CMK (cell line): Measurements from ENCODE around the gene PANK2.
"Not testable (repeated sequence)": the region's sequence is repeated elsewhere in the genome, so short reads cannot be mapped to it uniquely, and the experiment has no call there.

Source experiments
- DNase-seq: peaks from one replicate; pipeline ENCODE4 v3.0.0-alpha.2; 2010; ENCODE audit warnings: low read depth

PANK2 gene

DNA sequence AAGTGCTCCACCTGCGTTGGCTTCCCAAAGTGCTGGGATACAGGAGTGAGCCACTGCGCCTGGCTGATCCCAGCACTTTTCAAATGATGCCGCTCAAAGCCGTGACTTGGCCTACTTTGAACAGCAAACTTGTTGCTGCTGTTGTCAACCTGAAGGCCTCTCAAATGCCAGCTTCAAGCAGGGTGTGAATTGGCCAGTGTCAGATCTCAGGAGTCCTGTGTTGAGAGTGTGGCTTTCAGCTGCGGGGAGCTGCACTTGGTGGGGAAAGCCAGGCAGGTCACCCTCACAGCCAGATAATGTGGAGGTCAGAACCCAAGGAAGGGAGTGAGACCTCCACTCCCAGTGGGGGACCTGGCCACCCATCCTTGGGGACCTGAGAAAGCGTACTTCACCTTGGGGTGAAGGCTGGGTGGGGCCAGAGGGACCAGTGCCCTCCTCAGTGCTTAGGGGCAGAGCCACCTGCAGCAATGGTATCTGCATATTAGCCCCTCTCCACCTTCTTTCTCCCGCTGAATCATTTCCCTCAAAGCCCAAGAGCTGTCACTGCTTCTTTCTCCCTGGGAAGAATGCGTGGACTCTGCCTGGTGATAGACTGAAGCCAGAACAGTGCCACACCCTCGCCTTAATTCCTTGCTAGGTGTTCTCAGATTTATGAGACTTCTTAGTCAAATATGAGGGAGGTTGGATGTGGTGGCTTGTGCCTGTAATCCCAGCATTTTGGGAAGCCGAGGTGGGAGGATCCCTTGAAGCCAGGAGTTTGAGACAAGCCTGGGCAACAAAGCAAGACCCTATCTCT lies 19.1 kb upstream of the PANK2 start:
- no peak for DNase-seq

DNA sequence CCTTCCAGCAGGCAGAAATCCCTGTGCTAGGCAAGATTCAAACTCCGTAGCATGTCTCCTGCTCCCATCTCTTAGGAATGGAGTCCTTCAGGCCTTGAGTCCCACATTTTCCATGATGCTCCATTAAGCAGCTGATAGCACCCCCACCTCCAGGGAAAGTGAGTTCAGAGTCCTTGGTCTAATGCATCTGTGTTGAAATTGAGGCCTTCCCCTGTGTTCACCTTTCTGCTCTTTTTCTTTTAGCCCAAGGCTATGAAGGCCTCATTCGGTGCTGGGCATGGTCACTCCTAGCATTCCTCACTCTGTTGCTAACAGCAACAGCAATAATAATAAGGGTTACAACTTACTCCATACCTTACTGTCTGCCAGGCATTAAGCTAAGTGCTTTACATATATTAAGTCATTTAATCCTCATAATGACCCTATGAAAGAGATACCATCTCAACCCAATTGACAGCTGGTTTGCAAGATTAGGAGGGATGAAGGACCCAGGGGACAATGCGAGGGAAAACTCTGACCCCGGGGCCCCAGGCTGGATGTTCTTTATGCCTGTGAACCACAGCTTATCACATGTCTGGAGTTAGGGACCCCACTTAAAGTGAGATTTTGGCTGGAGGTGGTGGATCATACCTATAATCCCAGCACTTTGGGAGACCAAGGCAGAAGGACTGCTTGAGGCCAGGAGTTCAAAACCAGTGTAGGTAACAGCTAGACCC lies 17.5 kb upstream of the PANK2 start:
- no peak for DNase-seq

DNA sequence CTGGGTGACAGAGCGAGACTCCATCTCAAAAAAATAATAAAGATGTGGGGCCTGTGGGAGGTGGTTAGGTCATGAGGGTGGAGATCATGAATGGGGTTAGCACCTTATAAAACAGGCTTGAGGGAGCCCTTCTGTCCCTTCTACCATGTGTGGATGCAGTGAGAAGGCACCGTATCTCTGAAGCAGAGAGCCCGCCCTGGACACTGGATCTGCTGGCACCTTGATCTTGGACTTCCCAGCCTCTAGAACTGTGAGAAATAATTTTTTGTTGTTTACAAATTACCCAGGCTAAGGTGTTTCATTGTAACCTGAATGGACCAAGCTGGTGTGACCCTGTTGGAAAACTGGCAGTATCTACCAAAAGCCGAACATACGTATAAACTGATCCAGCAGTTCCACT lies 15.7 kb upstream of the PANK2 start:
- no peak for DNase-seq

DNA sequence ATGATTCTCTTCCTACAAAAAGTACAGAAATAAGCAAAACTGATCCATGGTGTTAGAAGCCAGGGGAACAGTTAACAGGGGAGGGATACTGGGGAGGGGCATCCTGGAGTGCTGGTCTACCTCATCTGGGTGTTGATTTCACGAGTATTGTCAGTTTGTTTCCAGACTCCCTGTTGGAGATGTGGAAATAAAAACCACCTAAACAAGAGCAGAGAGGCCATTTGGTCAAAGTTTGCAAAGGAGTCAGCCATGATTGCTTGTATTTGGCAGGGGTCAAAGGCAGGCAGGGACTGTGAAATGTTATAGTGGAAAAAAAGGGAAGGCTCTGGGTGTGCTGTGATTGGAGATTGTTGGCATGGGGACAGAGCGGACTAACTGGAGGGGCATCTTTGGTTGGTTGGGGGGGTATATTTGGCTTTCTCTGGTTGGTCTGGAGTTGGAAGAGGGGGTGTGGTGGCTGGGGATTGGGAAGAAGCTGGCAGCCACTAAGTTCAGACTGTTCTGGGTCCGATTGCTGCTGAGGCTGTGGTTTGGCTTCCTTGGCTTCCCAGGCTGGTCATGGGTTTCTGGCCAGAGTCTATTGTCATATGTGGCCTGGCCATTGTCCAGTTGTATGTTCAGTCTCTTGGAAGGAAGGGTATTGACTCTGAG lies 14.9 kb upstream of the PANK2 start:
- no peak for DNase-seq

DNA sequence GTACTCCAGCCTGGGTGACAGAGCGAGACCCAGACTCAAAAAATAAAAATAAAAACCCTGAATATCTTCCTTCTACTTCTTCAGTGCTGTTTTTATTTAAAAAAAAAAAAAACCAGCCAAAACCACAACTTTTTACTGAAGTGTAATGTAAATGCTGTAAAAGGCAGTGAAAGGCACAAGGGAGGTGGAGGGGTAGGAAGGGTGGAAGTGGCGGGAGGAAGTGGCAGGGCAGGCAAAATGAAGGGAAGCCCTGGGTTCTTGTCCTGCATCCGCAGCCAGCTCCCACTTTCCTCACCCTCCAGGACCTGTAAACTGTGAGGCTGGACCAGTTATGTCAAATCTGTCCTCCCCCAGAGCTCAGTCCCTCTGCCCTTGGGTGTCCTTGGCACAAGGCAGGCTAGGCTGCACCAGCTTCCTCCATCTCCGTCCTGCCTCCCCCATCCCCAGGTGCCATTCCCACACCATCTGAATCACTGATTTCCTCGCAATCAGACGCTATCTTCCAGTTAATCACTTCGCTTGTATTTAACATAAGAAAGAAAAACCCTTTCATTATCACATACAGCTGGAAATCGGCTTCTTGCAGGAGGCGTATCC lies 13.7 kb upstream of the PANK2 start:
- no peak for DNase-seq

DNA sequence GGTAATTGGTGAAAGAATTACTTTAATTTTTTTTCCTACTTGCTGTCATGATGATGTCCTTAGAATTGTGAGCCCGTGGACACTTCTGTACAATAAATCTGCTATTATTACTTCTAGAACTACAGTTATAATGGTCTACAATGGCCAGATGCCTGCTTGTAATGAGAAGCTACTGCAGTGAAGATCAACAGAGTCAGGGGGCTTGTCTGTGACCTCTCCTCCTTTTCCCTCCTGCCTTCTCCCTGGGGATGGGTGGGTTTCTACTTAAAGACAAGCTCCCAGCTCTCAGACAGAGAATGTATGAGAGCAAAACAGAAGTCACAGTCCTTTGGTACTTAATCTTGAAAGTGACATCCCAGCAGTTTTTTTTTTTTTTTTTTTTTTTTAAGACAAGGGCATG lies 13.2 kb upstream of the PANK2 start:
- no peak for DNase-seq

DNA sequence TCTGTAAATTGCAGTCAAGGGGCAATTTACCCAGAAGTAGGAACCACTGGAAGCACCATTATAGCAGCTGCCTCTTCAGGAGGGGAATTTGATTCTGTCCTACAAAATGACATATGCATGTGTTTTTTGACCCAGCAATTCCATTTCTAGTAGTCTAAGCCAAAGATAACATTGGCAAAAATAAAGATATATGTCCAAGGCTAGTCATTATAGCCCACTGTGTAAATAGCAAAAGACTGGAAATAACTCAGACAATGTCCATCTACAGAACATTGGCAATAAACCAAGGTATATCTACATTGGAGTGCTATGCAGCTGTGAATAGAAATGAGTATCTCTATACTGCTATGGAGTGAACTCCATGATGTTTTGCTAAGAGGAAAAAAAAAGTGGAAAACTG lies 12.5 kb upstream of the PANK2 start:
- DNase-seq, result no peak

DNA sequence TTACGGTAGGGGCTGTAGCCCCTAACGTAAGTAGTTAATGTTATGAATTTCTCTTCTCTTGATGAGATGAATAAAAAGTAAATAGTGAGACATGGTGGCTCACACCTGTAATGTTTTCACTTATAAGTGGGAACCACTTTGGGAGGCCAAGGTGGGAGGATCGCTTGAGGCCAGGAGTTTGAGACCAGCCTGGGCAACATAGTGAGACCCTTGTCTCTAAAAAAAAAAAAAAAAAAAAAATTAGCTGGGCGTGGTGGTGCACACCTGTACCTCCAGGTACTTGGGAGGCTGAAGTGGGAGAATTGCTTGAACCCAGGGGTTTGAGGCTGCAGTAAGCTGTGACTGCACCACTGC lies 10.3 kb upstream of the PANK2 start:
- DNase-seq, result not testable (repeated sequence)

DNA sequence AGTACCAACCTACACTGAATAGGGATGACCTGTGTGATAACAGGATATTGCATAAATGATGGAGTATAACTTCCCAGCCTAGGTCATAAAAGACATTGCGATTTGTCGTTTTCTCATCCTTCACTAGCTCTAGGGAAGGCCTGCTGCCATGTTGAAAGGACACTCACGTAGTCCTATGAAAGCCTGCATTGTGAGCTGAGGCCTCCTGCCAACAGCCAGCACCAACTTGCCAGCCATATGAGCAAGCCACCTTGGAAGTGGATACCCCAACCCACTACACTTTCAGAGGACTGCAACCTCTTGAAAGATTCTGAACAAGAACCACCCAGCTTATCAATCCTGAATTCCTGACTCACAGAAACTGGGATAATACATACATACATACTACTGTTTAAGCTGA lies 3.5 kb upstream of the PANK2 start:
- no peak for DNase-seq

DNA sequence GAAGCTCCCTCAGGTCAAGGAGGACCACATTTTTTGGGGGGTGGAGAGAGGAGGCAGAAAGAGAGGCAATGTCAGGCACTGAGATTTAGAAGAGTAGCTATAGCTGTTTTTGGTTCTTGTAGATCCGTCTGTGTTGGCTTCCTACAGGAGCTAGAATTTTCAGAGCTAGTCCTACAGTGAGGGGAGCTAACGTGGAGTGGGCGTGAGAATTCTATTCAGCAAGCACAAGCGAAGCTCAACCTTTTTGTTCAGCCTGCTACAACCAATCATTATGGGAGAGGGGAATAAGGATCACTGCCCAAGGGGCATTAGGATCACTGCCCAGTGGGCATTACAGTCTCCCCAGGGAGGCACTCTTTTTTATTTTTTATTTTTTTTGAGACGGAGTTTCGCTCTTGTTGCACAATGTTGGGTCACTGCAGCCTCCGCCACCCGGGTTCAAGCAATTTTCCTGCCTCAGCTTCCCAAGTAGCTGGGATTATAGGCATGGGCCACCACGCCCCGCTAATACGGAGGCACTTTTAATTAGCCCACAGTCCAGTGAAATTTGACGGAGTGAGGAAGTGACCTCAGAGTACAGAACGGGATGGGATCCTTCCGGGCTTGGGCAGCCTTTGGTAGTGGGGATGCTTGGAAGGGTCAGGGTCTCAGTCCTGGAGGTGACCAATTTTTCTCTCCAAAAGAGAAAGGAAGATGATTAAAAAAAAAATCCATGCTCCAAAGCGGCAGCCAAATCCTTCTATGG lies 1.1 kb upstream of the PANK2 start:
- DNase-seq, result no peak

DNA sequence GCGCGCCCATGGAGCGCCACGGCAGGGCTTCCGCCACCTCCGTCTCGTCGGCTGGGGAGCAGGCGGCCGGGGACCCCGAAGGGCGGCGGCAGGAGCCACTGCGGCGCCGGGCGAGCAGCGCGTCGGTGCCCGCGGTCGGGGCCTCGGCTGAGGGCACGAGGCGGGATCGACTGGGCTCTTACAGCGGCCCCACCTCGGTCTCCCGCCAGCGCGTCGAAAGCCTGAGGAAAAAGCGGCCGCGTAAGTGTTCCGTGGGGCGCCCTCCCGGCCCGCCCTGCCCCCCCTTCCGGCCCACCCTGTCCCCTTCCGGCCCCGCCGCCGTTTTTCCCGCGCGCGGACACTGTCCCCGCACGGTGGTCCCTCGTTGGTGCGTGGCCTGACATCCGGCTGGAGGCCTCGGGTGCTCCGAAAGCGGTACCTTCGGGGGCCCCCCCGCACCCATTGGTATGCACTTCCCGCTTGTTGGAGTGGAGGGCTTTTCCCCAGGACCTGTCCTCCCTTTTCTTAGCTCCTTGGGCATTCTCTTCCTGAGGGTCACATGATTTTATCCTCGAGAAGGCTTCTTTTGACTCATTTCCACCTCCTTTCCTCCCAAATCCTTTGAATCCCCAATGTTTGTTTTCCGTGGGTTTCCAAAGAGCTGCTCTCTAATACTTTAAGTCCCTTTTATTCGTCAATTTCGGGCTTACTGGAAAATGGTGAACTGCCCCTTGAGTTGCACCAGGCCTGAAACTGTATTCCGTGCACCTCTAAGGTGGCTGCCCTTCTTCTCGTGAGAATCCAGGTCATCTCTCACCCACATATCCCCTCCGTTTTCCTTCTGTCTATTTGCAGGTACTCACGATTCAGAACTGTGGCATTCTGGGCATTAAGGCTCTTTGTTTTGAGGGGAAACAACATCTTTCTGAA lies 556 bp downstream of the PANK2 start:
- DNase-seq, result no peak

DNA sequence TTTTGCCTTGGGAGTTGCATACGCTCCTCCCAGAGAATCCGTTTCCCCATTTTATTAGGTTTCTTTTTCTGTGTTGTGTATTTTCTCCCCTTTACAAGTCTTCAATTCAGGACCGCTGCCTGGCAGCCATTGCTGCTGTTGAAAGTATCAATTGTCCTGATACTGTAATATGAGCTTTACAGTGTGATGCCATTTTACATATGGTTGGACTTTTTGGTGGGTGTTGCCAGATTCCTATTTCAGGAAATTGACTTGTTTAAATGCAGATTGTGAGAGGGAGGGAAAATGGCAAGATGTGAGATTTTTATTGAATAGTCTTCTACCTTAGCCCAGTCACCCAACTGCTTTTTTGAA lies 1.2 kb downstream of the PANK2 start:
- no peak for DNase-seq

DNA sequence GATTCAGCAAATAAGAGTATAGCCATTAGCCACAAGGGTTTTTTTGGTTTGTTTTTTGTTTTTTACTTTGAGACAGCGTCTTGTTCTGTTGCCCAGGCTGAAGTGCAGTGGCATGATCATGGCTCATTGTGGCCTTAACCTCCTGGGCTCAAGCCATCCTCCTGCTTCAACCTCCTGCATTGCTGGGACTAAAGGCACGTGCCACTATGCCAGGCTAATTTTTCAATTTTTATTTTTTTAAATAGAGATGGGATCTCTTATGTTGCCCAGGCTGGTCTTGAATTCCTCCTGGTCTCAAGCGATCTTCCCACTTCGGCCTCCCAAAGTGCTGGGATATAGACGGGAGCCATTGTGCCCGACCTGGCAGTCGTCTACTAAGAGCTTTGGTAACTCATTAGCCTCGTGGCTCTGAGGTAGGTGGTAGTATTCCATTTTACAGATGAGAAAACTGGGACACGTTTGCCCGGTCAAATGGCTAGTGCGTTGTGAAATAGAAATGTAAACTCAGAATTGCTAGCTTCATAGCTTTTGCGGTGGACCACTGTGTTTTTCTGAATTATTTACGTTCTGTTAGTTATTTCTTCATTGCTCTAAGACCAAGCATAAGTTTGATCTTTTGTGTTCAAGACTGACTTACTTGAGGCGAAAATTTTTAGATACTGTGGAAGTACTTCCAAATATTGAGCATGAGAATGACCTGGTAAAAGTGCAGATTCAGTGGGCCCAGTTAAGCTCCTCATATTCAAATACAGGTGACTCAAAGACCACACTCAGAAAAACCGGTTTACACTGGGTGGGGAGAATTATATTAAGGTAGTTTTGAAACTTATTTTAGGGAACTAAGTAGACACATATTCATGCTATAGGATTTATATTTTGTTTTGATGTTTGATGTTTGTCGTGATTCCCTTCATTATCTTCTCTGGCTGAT lies 2.1 kb downstream of the PANK2 start:
- DNase-seq, result no peak

DNA sequence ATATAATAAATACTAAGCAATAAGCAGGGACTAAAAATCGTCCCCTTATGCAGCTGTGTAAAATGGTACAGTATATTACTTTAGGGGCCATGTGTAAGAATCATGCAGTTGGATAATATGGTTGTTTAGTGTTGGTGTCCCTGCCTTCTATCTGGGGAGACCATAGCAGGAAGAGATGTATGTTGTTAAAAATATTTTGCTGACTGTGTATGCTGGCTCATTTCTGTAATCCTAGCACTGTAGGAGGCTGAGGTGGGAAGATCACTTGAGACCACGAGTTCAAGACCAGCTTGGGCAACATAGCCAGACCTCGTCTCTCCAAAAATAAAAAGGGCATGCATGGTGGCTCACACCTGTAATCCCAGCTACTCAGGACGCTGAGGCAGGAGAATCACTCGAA lies 5.6 kb downstream of the PANK2 start:
- DNase-seq, result no peak

DNA sequence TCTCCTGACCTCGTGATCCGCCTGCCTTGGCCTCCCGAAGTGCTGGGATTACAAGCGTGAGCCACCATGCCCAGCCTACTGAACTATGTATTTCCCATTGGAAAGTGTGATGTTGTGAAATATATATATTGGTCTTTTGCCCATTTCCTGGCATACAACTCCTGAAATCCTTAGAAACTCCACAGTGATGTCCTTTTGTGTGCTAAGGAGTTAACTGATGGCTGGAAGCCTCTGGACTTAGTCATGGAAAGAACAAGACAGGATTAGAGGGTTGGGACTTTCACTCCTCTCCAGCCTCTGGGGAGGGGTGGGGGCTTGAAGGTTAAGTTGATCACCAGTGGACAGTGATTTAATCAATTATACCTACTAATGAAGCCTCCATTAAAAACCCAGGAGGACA lies 7.1 kb downstream of the PANK2 start:
- no peak for DNase-seq

DNA sequence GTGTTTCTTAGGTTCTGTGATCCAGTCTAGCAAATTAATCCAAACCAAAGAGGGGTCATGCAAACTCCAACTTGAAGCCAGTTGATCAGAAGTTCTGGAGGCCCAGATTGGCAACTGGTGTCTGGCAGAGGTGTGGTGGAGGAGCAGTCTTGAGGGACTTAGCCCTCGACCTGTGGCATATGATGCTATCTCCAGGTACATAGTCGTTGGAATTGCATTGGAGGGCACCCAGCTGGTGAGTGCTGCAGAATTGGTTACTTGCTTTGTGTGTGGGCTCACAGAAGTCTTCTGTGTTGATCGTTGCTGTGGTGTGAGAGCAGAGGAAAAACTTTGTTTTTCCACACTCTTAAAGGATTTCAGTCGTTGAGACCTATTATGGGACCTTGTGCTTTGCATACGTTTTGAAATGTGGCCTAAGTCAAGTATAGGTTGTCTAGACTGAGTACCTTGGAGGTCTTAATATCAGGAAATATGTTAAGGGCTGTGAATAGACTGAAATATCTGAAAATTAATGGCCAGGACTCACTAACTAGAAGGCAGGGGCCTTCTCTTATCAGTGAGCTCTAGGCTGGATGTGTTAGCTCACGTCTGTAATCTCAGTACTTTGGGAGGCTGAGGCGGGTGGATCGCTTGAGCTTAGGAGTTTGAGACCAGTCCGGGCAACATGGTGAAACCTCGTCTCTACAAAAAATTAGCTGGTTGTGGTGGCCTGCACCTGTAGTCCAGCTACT lies 7.8 kb downstream of the PANK2 start:
- no peak for DNase-seq

DNA sequence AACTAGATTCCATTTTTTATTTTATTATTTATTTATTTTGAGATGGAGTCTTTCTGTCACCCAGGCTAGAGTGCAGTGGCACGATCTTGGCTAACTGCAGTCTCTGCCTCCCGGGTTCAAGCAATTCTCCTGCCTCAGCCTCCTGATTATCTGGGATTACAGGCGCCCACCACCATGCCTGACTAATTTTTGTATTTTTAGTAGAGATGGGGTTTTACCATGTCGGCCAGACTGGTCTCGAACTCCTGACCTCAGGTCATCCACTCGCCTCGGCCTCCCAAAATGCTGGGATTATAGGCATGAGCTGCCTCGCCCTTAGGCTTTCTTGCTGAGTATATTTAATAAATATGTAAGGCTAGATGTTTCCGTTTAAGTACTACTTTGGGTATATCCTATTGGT lies 9.0 kb downstream of the PANK2 start:
- DNase-seq, result not testable (repeated sequence)

DNA sequence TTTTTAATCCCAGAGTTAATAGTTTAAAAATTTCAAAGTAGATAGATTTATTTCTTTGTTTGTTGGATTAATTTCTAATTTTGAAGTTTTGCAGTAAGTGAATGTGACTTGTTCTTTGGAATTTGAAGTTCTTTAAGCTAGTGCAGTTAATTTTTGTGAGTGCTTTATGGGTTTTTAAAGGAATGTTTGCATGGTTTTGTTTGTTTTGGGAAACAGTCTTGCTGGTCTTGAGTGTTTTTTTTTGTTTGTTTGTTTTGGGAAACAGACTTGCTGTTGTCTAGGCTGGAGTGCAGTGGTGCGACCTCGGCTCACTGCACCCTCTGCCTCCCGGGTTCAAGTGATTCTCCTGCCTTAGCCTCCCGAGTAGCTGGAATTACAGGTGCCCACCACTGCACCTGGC lies 9.5 kb downstream of the PANK2 start:
- DNase-seq, result no peak

DNA sequence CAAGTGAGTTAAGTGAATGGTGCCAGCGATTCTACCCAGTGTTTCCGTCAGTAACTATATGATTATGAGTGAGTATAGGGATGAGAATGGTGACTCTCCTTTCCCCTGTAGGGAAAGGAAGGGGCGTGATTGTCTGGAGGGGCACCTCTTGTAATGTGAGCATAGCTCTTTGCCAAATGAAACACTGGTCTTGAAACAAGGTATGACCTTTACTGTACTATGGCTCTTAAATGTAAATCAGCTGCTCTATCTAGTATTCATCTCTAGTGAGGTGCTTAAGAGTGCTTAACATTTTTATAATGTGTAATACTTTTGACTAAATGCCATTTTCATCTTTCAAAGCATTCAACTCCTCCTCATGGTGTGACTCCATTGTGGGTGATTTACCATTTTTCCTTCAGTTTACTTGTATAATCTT lies 11.0 kb downstream of the PANK2 start:
- DNase-seq, result no peak
